Right lobe of liver (tissue), 6 donors: Measurements from ENCODE around the gene TMEM187. TPM values are rescaled to one million over a fixed set of nuclear protein-coding genes. Genes with fewer than 3 reads are reported as not detected.

ENCODE experiments used
- ATAC-seq, 4 donors: fragments of 200-7000 bp; cut with Tn5 transposase; one replicate each; pipeline ENCODE4 v1.9.1; 2020; ENCODE audit warnings: mild to moderate bottlenecking in 4 of 4, moderate library complexity in 4 of 4
- DNase-seq, 3 donors: peaks; one replicate each; pipeline ENCODE4 v3.0.0-alpha.2; 2020
- H3K27ac ChIP-seq, 3 donors: fragments of 200-600 bp; one replicate each; pipeline ENCODE4 v1.8.0; 2022
- H3K27me3 ChIP-seq, 2 donors: fragments of 200-600 bp; one replicate each; pipeline ENCODE4 v1.8.0; 2022
- H3K36me3 ChIP-seq, 4 donors: fragments of 200-600 bp; sonication (generic) in 1 of 4; one replicate each; pipeline versions ENCODE4 v1.5.1 to v1.8.0; 2017 to 2022; ENCODE audit warnings: control low read depth in 1 of 4
- H3K4me1 ChIP-seq, 4 donors: fragments of 200-600 bp; sonication (generic) in 1 of 4; one replicate each; pipeline versions ENCODE4 v1.5.1 to v1.8.0; 2017 to 2022; ENCODE audit warnings: control low read depth in 1 of 4
- H3K4me3 ChIP-seq, 3 donors: fragments of 200-600 bp; one replicate each; pipeline ENCODE4 v1.8.0; 2022
- H3K9me3 ChIP-seq, 4 donors: fragments of 200-600 bp; sonication (generic) in 1 of 4; one replicate each; pipeline versions ENCODE4 v1.5.1 to v1.8.0; 2017 to 2022; ENCODE audit warnings: control low read depth in 1 of 4
- CTCF ChIP-seq, 4 donors: fragments of 200-600 bp in 3 of 4; fragments of 450-650 bp in 1 of 4; IDR thresholded peaks; one replicate each; pipeline versions ENCODE4 v1.5.1 to v1.8.0; 2016 to 2022; ENCODE audit warnings: antibody characterized with exemption in 4 of 4, mild to moderate bottlenecking in 2 of 4
- POLR2A ChIP-seq: fragments of 450-650 bp; IDR thresholded peaks from one replicate; pipeline ENCODE4 v1.6.1; 2017; ENCODE audit warnings: antibody characterized with exemption, mild to moderate bottlenecking
- WGBS: methylation state at CpG from one replicate; pipeline ENCODE4 v1.1.6; 2018; ENCODE audit warnings: low coverage, low lambda C conversion rate; ENCODE audit not compliant: insufficient coverage; ENCODE audit errors: missing lambda C conversion rate; 5-methylcytosine and 5-hydroxymethylcytosine counted together
- intact Hi-C, 2 donors: fragments of 100-400 bp; cut with DNase I; formaldehyde crosslinking; loops; one replicate each; pipeline versions ENCODE4 v1.11.2 to v1.14.1; 2022
- microRNA counts: library from miRNA; unstranded; fragments of <30 nt; microRNA quantifications from one replicate; lab custom pipeline; 2016
- microRNA-seq, 2 donors: library from miRNA; unstranded; fragments of <30 nt; microRNA quantifications; one replicate each; pipeline ENCODE4, GENCODE V29; 2019 to 2020
- small RNA-seq, 2 experiments: library from RNA; depleted of rRNA; stranded (forward); fragments of <200 nt; gene quantifications; one replicate each; pipeline ENCODE3, GENCODE V24; 2016
- total RNA-seq, 6 experiments: library from RNA; depleted of rRNA in 2 of 6; stranded (reverse); fragments of >200 nt in 2 of 6; fragmentation: NEBNext Ultra II Directional in 3 of 6; extraction: Animal tissue kit (Norgen Biotek cat#: 25700) in 3 of 6; gene quantifications; one replicate each; pipeline versions ENCODE4 v1.1.0 to v1.2.4, GENCODE V29; 2016 to 2023
- donor health status: DM: no; HTN: yes; CAD: no.
- donor health status: DM: no; HTN: no; CAD: no.
- donor health status: DM: no; HTN: no; CAD: no.
- donor health status: DM: no; HTN: yes; CAD: no.
- donor health status: DM: no; HTN: yes; CAD: no.

The TMEM187 gene
- total RNA-seq, 6 experiments from 2014 or later, result 3.8 to 10.3 (median 5.9) TPM

- TF ChIP-seq POLR2A, result no peak
- H3K27ac ChIP-seq, result no peak overlapping the region
- H3K36me3 ChIP-seq, result peaks cover 0 to 7% (median 1%) of the 10 kb centered on the region in 4 donors
- DNase-seq, result no peak
- H3K4me3 ChIP-seq, result no peak overlapping the region
- H3K4me1 ChIP-seq, result peaks cover 0 to 4% (median 0%) of the 10 kb centered on the region in 4 donors
- WGBS, result 80% methylated on average over 7 of the region's 20 CpGs
- intact Hi-C loops, result no loop called here
- ATAC-seq, result no peak
- no peaks in the 10 kb centered on the region for H3K9me3 ChIP-seq
- H3K27me3 ChIP-seq, result no peaks in the 10 kb centered on the region
Observed at GRCh38 chrX:154030266-154030665, 57.7 kb downstream of the TMEM187 start.

GRCh38 chrX:154030715-154031305, 58.3 kb downstream of the TMEM187 start:
- peaks cover 0 to 4% (median 0%) of the 10 kb centered on the region in 4 donors for H3K4me1 ChIP-seq
- TF ChIP-seq POLR2A (no peak), CTCF (IDR thresholded peaks at IDR 0.05) (no peak)
- no peak overlapping the region for H3K27ac ChIP-seq
- 88% methylated on average over 15 of the region's 29 CpGs for WGBS
- H3K36me3 ChIP-seq, result peaks cover 0 to 7% (median 1%) of the 10 kb centered on the region in 4 donors
- H3K4me3 ChIP-seq, result no peak overlapping the region
- intact Hi-C loops, result no loop called here
- no peaks in the 10 kb centered on the region for H3K9me3 ChIP-seq
- no peak for ATAC-seq
- DNase-seq, result no peak
- no peaks in the 10 kb centered on the region for H3K27me3 ChIP-seq

- WGBS, result 83% methylated on average over 2 of the region's 11 CpGs
- TF ChIP-seq POLR2A (no peak), CTCF (IDR thresholded peaks at IDR 0.05) (no peak)
- Histone ChIP-seq H3K27ac (no peak overlapping the region), H3K9me3 (no peaks in the 10 kb centered on the region), H3K27me3 (no peaks in the 10 kb centered on the region), H3K4me3 (no peak overlapping the region), H3K4me1 (peaks cover 0 to 4% (median 0%) of the 10 kb centered on the region in 4 donors), H3K36me3 (peaks cover 0 to 7% (median 1%) of the 10 kb centered on the region in 4 donors)
- ATAC-seq (no peak), DNase-seq (no peak)
- intact Hi-C loops, result no loop called here
Observed at GRCh38 chrX:154032160-154032559, 59.6 kb downstream of the TMEM187 start.

- WGBS, result 45% methylated on average over 4 of the region's 9 CpGs
- intact Hi-C loops, result no loop called here
- no peak overlapping the region for H3K4me3 ChIP-seq
- H3K4me1 ChIP-seq, result peaks cover 0 to 4% (median 0%) of the 10 kb centered on the region in 4 donors
- no peaks in the 10 kb centered on the region for H3K9me3 ChIP-seq
- ATAC-seq (no peak), DNase-seq (no peak)
- H3K27me3 ChIP-seq, result no peaks in the 10 kb centered on the region
- no peak overlapping the region for H3K27ac ChIP-seq
- H3K36me3 ChIP-seq, result peaks cover 0 to 7% (median 1%) of the 10 kb centered on the region in 4 donors
- TF ChIP-seq POLR2A (no peak), CTCF (IDR thresholded peaks at IDR 0.05) (no peak)
Observed at GRCh38 chrX:154032653-154033052, 60.1 kb downstream of the TMEM187 start.

MicroRNAs encoded within 50 kb of the gene (microRNA counts, 767-probe panel; counts per million panel counts)
- 237 counts per million for microRNA hsa-miR-718 (lab: Ali Mortazavi, UCI)

Small RNA genes within 50 kb of the gene (microRNA-seq; reads per million reads assigned to microRNA genes)
- gene MIR3202-1 (0 reads per million in 2 donors), gene MIR3202-2 (0 reads per million in 2 donors), gene MIR718 (0 to 0.29 reads per million in 2 donors)

Small RNA genes within 50 kb of the gene (small RNA-seq; reads per million reads assigned to genes)
- 0 reads per million in 2 experiments for gene MIR3202-1

Other genes with a start within 250 kb of the TMEM187 start
- gene BCAP31, start 248.4 kb upstream of the TMEM187 start, total RNA-seq, result 100 to 1,000 TPM; 100 to 126 (median 107) TPM
- 10 to 100 TPM in 4 of 6 experiments, 1 to 10 TPM in 2; 8.0 to 20.8 (median 10.9) TPM for gene ABCD1, start 247.9 kb upstream of the TMEM187 start, total RNA-seq
- gene PLXNB3, start 208.5 kb upstream of the TMEM187 start, total RNA-seq, result 1 to 10 TPM in 3 of 6 experiments, under 1 TPM in 3; 0.55 to 1.7 (median 0.94) TPM
- gene SRPK3, start 191.7 kb upstream of the TMEM187 start, total RNA-seq, result not detected
- gene IDH3G, start 178.4 kb upstream of the TMEM187 start, total RNA-seq, result 10 to 100 TPM; 19.4 to 70.1 (median 27.4) TPM
- gene SSR4, start 178.1 kb upstream of the TMEM187 start, total RNA-seq, result 100 to 1,000 TPM; 150 to 221 (median 205) TPM
- 1 to 10 TPM in 5 of 6 experiments, under 1 TPM in 1; 0.61 to 2.3 (median 1.5) TPM for gene PDZD4, start 142.2 kb upstream of the TMEM187 start, total RNA-seq
- under 1 TPM in 4 of 6 experiments, not detected in 2; 0.33 to 0.64 (median 0.47) TPM for gene L1CAM, start 86.6 kb upstream of the TMEM187 start, total RNA-seq
- under 1 TPM in 1 of 6 experiments, not detected in 5; 0.31 TPM for gene AVPR2, start 68.1 kb upstream of the TMEM187 start, total RNA-seq
- 10 to 100 TPM in 2 of 6 experiments, 1 to 10 TPM in 4; 5.5 to 11.9 (median 8.7) TPM for gene ARHGAP4, start 46.5 kb upstream of the TMEM187 start, total RNA-seq
- gene NAA10, start 37.7 kb upstream of the TMEM187 start, total RNA-seq, result 10 to 100 TPM; 36.1 to 56.2 (median 39.7) TPM
- gene RENBP, start 28.1 kb upstream of the TMEM187 start, total RNA-seq, result 1 to 10 TPM; 2.2 to 9.1 (median 5.2) TPM
- gene HCFC1, start 936 bp upstream of the TMEM187 start, total RNA-seq, result 10 to 100 TPM; 15.2 to 32.5 (median 19.7) TPM
- gene IRAK1, start 47.1 kb downstream of the TMEM187 start, total RNA-seq, result 10 to 100 TPM; 27.4 to 77.7 (median 41.4) TPM
- gene MECP2, start 125.0 kb downstream of the TMEM187 start, total RNA-seq, result 10 to 100 TPM; 14.1 to 18.4 (median 16.0) TPM
- gene OPN1LW, start 171.5 kb downstream of the TMEM187 start, total RNA-seq, result not detected
- not detected for gene OPN1MW, start 209.8 kb downstream of the TMEM187 start, total RNA-seq
- gene OPN1MW2, start 247.0 kb downstream of the TMEM187 start, total RNA-seq, result not detected